Suppressor macrophage treated with lipopolysaccharide for 4 hours (primary cell): ENCODE measurements around the gene MEIKIN.

Experiments used
- DNase-seq: peaks from one replicate; pipeline ENCODE4 v3.0.0-alpha.2; 2020

Gene MEIKIN, protein sequence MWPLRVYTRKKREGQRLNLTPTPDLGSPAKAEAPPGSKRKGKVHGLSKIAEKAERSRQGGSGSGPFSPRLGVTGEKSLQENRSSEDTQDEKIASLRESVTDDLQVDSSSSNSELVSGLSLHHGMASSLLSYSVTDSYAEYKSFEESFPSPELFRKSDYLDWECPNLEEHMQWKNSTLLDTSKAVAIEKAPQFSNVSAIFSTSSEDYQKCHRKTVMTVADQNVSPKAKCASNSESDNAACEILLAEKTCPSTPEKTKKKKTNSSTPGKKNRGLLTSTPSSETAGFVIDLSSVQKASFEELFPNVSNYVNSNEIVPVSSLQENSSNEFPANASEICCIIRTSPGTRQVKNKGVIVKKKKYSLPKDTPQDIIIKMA

DNA sequence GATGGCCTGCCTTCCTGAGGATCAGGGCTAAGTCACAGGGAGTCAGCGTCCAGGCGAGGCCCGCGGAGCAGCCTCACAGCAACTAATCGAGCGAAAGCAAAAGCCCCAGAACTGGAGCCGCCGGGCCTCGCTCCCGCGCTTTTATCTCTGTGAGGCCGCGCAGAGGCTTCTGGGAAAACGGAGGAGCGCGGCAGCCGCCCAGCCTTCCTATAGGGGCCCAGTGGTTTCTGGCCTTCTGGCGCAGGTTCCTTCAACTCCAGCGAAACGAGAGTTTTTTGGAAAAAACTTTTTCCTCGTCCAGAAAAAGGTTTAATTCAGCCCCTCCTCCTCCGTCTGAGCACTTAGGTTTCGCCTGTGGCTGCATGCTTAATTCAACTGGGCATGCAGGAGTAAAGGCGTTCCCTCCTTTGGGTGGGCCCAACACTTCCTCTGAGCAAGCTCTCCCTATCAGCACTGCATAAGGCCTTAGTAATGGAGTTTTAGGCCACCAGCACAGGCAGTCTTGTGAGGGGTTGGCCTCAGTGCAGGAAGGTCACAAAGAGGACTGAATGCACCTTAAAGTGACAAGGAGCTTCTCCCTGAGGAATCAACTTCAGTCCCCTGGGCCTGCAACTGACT, at the start of gene MEIKIN:
TSS of gene MEIKIN (minus strand) at position 113 of the 618 bp plus-strand sequence. CDS start 158 bp downstream, outside the sequence.
- DNase-seq = no peak

- DNase-seq = no peak
Observed at GRCh38 chr5:131994533-131995226, 49.2 kb upstream of the MEIKIN start.

- no peak for DNase-seq
Observed at GRCh38 chr5:131994090-131994489, 48.6 kb upstream of the MEIKIN start.

GRCh38 chr5:131993676-131994075, 48.2 kb upstream of the MEIKIN start:
- no peak for DNase-seq

DNA sequence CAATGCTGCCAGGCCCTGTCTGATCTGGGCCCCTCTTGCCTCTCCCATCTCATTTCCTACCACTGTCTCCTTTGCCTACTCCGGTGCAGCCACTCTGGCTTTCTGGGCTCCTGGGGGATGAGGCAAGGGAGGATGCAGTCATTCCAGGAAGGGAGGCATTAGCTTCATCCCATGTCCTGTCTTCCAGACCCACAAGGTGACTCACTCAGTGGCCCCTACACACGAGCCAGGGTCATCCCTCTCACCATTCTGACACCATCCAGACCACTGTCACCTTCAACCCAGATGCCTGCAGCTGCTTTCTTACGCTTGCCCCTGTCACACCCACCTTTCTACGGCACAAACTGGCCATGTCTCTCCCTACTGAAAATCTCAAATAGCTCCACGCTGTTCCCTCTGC, 46.9 kb upstream of the MEIKIN start:
- DNase-seq = no peak

DNA sequence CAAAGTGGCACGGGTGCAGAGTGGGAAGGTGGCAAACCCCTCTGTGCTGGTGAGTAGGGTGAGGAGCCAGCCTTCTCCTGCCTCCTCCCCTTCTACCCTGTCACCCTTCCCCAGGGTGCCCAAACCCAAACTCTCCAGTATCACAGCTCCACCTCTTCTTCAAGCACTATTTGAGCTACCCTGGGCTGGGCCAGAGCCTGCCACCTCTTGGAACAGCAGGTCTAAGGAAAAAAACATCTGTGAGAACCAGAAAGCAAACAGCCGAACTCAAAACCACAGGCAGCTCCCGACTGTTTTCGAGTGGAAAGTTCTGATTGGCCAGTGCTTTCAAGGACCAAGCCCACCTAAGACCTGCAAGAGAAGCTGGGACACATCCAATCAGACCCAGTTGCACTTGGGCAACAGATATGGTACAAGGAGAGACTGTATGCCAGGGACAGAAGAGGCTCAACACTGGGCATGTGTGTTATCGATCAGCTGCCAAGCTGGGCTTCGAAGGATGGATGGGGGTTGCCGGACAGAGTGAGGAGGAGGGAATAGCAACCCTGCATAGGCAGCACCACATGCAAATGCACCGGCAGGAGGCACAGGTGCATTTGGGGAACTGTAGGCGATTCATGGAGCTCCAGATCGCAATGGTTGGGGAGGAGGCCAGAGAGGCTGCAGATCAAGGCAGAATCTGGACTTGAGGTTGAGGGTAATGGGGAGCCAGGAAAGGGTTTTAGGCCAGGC, 46.3 kb upstream of the MEIKIN start:
- DNase-seq = no peak

DNA sequence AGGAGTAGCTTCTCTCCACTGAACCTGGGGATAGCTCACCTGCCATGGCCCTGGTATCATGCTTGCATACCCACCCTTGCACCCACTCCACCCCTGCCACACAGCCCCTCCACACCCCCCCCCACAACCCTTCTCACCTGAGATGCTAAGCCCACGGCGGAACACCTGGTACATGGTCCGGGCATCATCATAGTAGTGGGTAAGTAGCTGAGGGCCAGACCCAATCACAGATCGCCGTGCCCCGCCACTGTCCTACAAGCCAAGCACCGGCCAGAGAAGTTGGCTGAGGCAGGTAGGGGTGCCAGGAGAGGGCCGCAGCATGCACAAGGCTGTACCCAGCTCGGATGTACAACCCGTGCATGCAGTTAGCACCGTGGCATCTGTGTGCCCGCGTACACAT, 45.3 kb upstream of the MEIKIN start:
- DNase-seq = no peak

- no peak for DNase-seq
Observed at GRCh38 chr5:131988601-131989000, 43.1 kb upstream of the MEIKIN start.

DNA sequence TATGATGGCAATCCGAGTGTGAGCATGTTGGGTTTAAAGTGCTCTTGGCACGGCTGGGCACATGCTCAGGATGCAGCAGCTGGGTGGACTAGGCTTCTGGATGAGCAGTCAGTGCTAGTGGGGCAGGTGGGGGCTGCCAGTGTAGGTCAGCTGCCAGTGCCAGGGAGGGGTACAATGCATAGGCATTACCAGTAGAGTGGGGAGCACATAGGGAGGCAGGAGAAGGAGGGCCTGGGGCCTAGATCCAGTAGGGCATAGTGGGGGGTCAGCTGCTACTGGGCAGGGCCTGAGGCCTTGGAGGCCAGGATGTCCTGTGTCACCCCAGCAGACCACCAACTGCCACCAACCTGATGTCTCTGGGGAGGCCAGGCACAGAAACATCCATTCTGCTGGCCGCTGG, 41.8 kb upstream of the MEIKIN start:
- no peak for DNase-seq

DNA sequence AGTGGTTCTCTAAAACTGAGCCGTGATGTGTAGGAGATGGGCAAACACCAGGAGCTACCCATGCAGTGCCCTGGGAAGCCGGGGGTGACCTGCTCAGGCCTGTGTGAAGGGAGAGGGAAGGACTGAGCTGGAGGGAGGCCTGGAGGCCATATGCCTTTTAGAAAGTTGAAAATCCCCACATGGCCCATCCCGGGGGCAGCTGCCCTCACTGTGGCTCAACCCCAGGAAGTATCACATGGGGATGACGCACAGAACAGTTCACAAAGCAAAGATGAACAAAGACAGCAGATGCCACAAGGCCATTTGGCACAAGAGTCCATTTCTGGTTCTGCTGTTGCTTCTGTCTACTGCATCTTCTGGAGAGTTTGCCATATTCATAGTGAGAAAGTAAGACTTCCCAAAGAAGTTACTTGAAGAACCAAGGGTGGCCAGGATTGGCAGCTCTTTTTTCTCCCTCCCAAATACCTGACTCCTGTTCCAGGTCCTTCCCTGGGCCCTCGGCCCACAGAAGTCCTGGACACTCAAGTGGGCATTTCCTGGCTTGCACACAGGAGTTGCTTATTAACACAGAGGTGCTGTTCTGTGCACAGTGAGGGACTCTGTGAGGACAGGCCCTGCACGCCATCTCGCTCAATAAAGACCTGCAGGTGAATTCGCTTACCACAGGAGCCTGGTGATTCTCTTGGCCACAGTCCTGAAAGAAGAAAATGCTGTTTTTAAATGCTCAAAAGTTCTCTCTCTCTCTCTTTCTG, 40.9 kb upstream of the MEIKIN start:
- DNase-seq = no peak

- no peak for DNase-seq
Observed at GRCh38 chr5:131984956-131985665, 39.6 kb upstream of the MEIKIN start.

DNA sequence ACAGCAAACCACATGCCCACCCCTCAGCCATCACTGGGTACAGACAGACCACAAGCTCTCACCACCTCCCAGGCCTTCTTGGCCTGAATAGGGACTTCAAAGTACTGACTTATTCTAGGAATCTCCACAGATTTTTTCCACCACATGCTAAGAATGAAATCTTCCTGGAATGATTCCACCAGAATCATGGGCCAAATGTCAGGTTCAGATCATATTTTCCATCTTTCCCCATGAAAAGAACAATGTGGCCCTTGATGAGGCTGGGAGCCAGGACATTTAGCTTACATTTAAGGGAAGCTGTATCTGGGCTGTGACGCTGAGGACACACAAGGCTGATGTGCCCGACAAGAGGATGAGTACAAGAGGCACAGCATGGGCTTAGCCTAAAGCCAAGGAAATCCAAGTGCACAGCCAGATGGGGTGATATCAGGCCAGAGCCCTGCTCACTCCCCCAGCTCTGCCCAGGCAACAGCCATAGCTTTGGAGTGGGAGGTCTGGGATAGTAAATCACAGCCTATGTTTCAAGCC, 37.8 kb upstream of the MEIKIN start:
- no peak for DNase-seq

GRCh38 chr5:131981516-131981915, 36.1 kb upstream of the MEIKIN start:
- no peak for DNase-seq

GRCh38 chr5:131980696-131981095, 35.2 kb upstream of the MEIKIN start:
- no peak for DNase-seq

GRCh38 chr5:131979816-131980215, 34.4 kb upstream of the MEIKIN start:
- no peak for DNase-seq

GRCh38 chr5:131977212-131977604, 31.7 kb upstream of the MEIKIN start:
- DNase-seq = no peak

DNA sequence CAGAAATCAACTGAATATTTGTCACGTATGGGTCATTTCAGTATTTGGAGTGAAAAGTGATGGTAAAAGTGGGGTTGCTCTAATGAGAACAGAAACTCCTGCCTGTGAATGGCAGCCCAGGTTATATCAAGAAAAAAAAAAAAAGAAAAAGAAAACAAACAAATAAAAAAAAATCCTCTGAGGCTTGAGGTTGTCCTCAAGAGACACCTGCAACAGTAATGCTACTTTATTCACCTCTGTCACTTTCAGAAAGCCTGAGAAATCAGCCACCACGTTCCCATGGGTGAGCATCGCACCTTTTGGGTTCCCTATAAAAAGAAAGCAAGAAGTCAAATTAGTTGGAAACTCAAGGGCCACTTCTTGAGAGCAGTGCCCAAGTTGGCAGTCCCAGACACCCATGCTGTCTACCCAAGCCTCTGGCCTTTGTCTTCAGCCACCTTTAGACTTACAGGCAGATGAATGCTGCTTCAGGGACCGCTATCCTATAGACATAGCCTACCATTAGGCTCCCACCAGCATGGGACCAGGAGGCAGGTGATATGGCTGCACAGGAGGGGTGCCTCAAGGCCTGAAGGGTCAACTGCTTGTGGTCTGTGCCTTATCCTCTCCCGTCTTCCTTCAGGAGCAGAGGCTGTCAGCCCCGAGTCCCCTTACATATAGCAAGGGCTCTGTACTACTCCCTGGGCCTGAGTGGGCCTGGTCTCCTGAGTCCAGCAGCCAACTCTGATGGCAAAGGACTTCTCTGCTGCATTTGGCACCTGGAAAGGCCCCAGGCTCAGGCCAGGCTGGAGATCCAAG, 31.1 kb upstream of the MEIKIN start:
- DNase-seq = no peak

- DNase-seq = no peak
Observed at GRCh38 chr5:131974956-131975726, 29.7 kb upstream of the MEIKIN start.

DNA sequence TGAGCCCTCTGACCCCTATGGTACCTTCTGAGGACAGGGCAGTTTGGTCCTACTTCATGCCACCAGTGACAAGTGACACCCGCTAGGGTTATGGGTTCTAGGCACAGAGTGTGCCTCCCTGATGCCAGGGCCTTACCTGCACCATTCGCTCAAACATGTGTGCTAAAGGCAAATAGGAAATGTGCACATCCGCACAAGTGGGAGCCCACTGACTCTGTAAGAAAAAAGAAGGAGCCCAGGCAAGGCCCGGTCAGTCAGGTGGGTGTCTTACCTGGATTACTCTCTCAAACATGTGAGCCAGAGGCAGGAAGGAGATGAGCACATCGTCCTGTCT, 29.1 kb upstream of the MEIKIN start:
- DNase-seq = no peak

DNA sequence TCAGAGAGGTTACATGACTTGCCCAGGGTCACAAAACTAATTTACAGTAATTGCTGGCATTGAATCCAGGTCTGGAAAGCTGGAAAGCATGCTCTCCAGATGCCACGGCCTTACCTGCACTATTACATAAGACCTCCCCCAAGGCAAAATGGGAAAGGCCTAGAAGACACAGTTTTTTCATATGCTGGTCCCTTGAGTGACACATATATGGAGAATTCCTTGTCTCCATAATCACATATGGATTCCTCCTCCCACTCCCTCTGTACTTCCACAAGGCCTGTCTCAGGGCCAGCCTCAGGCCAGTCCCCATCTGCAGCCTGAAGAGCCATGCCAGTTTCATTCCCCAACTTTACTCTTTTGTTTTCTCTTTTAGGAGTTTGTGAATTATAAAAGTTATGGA, 28.6 kb upstream of the MEIKIN start:
- DNase-seq = no peak
